Ishikawa (cell line): ENCODE results near the gene GRAMD1B.

Source experiments
- CEBPB ChIP-seq: IDR thresholded peaks from 2 replicates; pipeline ENCODE4 v1.6.1; 2012
- CREB1 ChIP-seq: IDR thresholded peaks from 2 replicates; pipeline ENCODE4 v1.6.1; 2012; ENCODE audit warnings: low read depth
- EGR1 ChIP-seq: IDR thresholded peaks from 2 replicates; pipeline ENCODE4 v1.6.1; 2012
- EP300 ChIP-seq: IDR thresholded peaks from 2 replicates; pipeline ENCODE4 v1.6.1; 2012; ENCODE audit warnings: borderline replicate concordance
- FOXM1 ChIP-seq: IDR thresholded peaks from 2 replicates; pipeline ENCODE4 v1.6.1; 2012; ENCODE audit warnings: low read depth, borderline replicate concordance
- MAX ChIP-seq: IDR thresholded peaks from 2 replicates; pipeline ENCODE4 v1.6.1; 2012
- NFIC ChIP-seq: IDR thresholded peaks from 2 replicates; pipeline ENCODE4 v1.6.1; 2012
- RAD21 ChIP-seq: IDR thresholded peaks from 2 replicates; pipeline ENCODE4 v1.6.1; 2012; ENCODE audit warnings: low read depth
- REST ChIP-seq: IDR thresholded peaks from 2 replicates; pipeline ENCODE4 v1.6.1; 2012; ENCODE audit warnings: low read depth, mild to moderate bottlenecking
- TAF1 ChIP-seq: IDR thresholded peaks from 2 replicates; pipeline ENCODE4 v1.6.1; 2012; ENCODE audit warnings: low read depth, mild to moderate bottlenecking
- TCF12 ChIP-seq: IDR thresholded peaks from 2 replicates; pipeline ENCODE4 v1.6.1; 2012; ENCODE audit warnings: low read depth
- TEAD4 ChIP-seq: IDR thresholded peaks from 2 replicates; pipeline ENCODE4 v1.6.1; 2012
- USF1 ChIP-seq: IDR thresholded peaks from 2 replicates; pipeline ENCODE4 v1.6.1; 2012
- YY1 ChIP-seq: IDR thresholded peaks from 2 replicates; pipeline ENCODE4 v1.6.1; 2012; ENCODE audit warnings: low read depth
- ZBTB7A ChIP-seq: IDR thresholded peaks from 2 replicates; pipeline ENCODE4 v1.6.1; 2012; ENCODE audit warnings: low read depth

Gene GRAMD1B

DNA sequence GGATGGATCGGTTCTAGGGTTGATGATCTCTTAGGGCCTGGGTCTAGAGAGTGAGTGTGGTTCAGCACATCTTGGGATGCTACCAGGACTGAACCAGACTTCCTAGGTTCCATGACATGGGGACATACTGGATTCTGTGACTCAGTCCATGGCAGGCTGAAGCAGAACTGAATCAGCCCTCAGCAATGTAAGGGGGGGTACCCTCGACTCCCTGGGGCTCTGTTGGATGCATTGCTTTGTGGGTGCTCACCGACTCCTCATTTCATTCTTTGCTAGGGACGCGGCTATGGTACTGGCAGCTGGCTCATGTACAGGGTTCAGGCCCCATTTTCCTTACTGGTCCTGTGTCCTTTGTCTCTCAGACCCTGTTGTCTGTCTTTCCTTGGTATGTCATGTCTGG lies 733 bp upstream of the GRAMD1B start:
- TF ChIP-seq TCF12 (no peak), RAD21 (no peak), NFIC (no peak), REST (no peak), MAX (no peak)

GRCh38 chr11:123430721-123431497 lies 840 bp downstream of the GRAMD1B start:
- TF ChIP-seq FOXM1 (no peak), TEAD4 (no peak), TAF1 (no peak), RAD21 (no peak), EP300 (no peak), EGR1 (no peak), MAX (no peak), YY1 (no peak), TCF12 (no peak), CEBPB (no peak), ZBTB7A (no peak), CREB1 (no peak), REST (no peak), USF1 (no peak)

DNA sequence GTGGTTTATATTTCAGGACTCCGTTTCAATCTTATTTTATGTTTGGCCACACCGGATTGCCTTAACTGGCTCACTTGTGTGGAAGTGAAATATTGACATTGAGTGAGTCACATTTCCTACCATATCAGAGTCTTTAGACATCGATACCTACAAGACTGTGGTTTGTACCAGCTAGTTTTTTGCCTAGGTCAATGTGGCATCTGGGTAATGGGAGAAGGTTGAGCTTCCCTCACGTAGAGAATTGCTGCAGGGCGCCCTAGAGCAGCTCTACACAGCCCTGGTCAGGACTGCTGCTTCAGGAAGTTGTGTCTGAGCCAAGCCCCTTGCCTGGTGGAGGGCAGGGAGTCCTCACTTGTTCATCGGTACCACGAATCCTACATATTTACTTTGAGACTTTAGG lies 1.6 kb downstream of the GRAMD1B start:
- no peak for TF ChIP-seq TAF1
- no peak for TF ChIP-seq CREB1
- no peak for TF ChIP-seq ZBTB7A
- no peak for TF ChIP-seq RAD21
- TF ChIP-seq MAX: no peak

DNA sequence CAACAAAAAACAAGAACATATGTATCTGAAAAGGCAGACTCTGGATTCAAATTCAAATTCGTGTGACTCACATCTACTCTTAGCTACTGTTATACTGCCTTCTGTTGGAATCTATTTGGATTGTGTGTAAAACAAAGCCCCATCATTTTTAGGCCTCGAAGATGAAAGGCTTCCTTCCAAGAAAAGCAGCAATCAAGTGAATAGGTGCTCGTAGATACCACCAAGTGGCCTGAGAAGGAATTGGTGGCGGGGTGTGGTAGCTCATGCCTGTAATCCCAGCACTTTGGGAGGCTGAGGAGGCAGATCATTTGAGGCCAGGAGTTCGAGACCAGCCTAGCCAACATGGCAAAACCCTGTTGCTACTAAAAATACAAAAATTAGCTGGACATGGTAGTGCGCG lies 4.2 kb downstream of the GRAMD1B start:
- TF ChIP-seq TAF1: no peak
- TF ChIP-seq USF1: no peak
- TF ChIP-seq MAX: no peak
- no peak for TF ChIP-seq EGR1
- TF ChIP-seq FOXM1: no peak
- no peak for TF ChIP-seq NFIC
- no peak for TF ChIP-seq TEAD4
- no peak for TF ChIP-seq CREB1
- TF ChIP-seq REST: no peak
- TF ChIP-seq YY1: no peak
- no peak for TF ChIP-seq TCF12

DNA sequence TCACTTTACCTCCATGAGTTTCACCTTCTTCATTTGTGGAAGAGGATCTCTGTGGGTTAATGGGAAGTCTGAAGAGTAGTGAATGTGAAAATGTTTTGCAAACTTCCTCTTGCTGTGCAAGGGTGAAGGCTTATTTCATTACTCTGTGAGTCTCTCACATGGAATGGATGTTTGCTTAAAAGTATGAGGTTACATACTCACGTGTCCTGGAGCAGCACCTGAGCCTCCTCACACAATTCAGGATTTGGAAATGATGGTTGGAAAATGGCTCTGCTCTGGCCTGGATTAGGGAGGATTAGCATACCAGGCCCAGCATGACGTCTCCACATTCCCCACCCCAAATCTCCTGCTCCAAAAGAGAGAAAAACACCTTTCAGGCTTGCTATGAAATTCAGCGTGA lies 4.8 kb downstream of the GRAMD1B start:
- TF ChIP-seq CEBPB: no peak
- TF ChIP-seq EP300: no peak
- no peak for TF ChIP-seq ZBTB7A
- no peak for TF ChIP-seq RAD21
- TF ChIP-seq NFIC: no peak
- no peak for TF ChIP-seq EGR1
- TF ChIP-seq TAF1: no peak
- no peak for TF ChIP-seq CREB1
- TF ChIP-seq FOXM1: no peak
- TF ChIP-seq MAX: no peak
- TF ChIP-seq TCF12: no peak
- TF ChIP-seq REST: no peak
- TF ChIP-seq TEAD4: no peak
- no peak for TF ChIP-seq YY1
- TF ChIP-seq USF1: no peak
